Activated gamma-delta T cell treated with Interleukin-2 at 50 U/mL for 16 hours (primary cell): ENCODE measurements around the gene ATXN1.

ENCODE experiments used
- DNase-seq: peaks from one replicate; pipeline ENCODE4 v3.0.0-alpha.2; 2020

ATXN1 gene

DNA sequence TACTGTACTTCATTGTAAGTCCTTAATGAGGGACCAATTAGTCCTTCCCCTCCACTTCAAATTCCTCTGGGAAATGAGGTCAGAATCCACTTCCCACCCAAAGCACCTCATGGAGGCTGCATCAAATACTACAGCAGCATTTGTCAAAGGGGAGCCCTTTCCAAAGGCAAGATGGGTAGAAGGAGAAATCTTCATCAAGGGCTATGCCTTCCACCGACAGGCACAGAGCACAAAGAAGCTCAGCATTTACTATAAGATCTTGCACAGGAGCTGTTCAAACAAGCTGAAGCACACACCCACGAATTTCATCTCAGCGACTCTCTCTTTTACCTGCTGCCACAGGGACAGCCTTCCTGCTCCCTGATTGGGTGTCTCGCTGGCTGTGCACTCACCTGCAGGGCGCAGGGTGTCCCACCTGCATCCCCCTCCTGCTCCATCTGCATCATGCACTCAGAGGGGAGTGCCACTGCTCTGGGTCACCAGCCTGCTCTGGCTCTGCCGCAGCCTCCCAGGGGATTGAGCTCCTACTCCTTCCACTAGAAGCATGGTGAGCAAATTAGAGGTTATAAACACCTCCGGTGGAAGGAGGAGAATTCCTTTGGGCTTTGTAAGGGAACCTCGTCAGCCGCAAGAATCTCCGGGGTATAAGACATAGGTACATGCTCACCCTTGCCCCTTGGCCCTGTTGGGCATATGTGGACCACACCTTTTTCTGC, 164.5 kb downstream of the ATXN1 start:
- DNase-seq = no peak

DNA sequence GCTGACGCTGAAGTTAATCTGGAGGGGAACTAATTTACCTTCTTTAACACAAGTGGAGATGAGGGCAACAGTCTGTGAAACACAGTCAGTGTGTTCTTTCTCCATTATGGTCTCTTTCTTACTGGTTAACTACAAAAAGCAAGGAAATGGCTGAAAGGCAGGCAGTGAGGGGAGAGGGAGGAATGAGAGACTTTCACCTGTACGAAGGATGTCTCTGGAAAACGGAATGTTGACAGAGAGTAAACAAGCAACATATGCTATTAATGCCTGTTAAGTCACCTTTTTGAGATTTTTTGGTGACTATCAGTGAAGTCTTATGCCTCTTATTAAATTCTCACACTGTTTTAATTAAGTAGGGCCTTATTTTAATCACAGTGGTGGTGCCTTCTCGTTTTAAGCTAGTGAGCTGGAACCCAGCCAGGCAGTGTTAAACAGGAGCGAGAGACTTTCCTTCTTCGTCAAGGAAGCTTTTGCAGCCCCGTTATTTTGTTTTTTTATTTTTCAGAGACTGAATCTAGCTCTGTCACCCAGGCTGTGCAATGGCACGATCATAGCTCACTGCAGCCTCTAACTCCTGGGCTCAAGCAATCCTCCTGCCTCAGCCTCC, 165.6 kb downstream of the ATXN1 start:
- DNase-seq = no peak

DNA sequence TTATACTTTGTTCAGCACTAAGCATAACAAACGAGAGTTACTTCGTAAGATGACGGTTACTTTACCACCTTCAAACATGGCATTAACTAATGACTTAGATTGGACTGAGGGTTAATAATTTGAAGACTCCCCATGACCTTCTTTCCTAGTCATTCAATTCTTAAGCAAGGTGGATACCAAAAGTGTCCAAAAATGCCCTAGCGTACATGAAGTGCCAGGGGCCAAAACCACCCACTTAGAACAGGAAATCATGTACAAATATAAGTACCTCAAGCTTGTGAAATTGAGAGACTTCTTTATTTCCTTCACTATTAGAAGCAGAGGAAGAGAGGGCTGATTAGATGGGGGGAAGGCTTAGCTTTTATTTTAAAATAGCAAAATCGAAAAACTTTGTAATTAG, 166.4 kb downstream of the ATXN1 start:
- DNase-seq = no peak

DNA sequence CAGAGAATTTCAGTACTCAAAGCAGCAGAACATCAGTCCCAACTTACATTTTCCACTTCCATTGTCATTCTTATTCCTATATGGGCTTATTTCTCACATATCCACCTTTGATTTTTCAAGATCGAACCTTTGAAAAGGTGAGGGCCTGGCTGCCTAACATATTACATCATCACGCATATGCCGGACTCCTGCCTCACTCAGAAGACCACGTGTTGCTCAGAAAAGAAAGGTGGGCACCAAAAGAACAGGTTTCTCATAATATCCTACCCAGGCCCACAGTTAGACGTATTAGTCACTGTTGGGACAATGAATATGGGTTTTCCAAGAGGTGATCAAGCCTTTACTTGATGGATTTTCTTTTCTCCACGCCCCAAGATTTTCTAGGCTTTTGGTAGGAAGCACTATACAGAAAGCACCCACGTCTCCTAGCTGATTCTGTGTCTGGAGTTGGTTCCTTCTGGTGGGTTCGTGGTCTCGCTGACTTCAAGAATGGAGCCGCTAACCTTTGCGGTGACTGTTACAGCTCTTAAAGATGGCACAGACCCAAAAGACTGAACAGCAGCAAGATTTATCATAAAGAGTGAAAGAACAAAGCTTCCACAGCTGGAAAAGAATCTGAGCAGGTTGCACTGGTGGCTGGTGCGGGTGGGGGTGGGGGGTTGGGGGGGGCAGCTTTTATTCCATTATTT, 168.9 kb downstream of the ATXN1 start:
- no peak for DNase-seq

DNA sequence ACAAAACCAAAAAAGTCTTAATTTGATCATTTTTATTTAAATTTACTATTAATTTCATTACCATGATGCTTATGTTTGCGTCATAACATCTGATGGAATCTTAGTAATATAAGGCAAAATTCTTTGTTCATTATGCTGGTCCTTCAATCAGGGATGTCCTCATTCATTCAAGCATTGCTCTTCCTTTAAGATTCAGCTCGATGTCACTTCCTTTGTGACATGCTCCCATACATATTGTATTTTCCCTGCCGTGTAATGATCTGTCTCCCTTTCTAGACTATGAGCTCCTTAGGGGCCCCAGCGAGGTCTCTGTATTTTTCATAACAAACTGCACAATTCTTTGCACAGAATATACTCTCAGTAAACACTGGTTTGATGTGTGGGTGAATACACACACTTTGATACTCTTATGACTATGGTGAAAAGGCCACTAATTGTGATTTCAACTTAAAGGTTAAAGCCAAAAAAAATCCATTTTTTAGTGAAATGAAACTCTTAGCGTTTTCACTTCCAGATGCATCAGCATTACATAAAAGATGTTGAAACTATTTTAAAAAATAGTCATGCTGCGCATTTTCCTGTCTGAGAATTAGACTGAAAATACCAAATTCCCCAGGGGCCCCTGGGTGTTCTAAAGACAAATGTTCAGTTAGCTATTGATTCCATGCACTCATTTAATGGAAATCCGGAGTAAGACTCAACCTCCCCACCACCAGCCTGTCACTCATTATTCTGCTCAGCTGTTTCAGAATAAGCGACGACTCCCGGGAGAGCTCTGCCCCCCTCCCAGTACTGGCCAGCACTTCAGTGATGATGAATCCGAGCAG, 169.7 kb downstream of the ATXN1 start:
- no peak for DNase-seq

DNA sequence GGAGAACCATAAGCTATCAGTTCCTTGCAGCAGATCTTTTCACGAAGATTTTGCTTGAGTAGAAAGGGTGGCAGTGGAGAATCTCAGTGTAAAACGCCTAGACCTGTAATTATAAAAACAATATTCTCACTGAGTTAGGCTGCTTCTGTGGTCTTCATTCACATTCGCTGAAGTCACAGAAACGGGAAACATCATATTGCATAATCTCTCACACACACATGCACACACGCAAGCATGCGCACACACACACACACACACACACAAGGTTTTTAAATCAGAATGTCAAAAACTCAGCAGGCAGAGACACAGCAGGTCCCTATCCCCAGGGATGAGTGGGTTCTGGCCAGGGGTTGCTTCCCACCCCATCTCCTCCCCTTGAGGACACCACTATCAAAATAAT, 175.5 kb downstream of the ATXN1 start:
- no peak for DNase-seq

DNA sequence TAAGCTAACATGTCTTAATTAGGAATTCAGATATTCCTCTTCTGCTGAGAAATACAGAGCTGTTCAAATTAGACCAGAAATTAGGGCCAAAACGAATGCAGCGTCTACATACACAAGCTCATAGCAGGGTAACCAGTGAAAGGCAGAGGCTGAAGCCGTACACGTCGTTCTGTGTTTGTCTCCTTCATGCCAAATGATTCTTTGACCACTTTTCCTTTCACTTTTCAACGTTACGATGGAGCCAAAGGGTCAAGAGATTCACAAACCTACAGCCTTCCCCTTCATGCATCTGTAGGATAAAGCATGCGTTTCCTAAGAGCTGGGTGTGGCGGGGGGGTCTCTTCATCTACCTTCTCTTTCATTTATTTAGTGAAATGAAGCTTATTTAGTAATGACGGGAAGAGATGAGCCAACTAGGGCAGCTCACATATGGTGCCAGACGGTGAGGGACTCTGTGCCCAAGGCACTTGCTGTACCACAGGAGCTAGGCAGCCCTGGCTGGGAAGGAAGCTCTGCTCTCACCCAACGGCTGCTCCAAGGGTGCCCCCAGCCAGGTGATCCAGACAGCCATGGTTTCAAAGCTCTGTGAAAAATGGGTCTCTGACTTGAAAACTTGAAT, 178.0 kb downstream of the ATXN1 start:
- DNase-seq = no peak

DNA sequence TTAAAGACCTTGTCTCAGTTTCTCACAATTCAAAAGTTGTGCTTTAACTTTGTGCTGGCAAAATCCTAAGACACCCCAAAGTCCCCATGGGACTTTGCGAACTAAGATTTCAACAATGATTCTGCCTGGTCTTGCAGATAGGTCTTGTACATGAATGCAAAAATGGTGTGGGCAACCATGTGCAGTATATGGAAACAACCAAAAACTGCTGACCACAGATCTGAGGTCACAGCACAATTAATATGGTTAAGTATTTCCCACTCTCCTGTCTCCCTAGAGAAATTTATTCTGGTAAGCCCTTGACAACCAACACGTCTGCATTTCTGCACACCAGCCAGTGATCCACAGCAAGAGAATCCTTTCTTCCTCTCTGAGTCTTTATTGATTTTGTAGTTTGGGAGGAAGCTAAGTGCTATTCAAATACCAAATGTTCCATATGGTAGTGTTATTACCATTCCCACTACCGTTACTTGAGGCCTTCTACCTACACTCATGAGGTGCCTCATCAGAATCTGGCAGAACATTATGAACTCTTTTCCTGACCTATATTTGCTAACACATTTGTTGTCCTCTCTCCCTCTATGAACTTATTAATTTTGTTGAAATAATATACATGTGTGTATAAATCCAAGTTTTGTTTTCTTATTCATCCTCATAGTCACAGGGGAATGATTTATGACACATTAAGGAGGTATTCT, 178.7 kb downstream of the ATXN1 start:
- DNase-seq = no peak

DNA sequence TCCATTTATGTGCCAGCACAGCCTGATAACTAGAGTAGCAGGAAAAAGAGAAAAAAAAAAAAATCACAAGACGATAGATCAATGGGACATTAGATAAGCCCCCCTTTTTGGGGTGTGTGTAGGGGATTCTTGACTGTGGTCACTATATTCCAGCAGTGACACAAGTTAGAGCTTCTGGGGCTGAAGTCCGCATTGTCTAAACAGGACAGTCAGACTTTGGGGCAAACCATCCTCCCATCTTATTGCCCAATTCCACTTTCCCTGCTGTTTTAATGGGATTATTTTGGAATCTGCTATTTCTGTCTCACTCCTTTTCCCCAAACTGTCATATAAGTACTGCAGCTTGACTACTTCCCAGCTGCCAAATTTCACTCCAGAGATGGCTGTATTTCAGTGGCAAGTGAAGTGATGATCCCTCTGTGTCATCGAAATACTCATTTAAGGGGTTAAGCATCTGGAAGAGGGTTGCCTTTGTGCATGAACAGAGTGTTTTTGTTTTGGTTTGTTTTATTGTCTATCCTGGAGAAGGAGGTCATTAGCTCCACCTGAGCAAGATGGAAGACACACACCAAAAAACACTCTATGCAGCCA, 182.5 kb downstream of the ATXN1 start:
- no peak for DNase-seq

DNA sequence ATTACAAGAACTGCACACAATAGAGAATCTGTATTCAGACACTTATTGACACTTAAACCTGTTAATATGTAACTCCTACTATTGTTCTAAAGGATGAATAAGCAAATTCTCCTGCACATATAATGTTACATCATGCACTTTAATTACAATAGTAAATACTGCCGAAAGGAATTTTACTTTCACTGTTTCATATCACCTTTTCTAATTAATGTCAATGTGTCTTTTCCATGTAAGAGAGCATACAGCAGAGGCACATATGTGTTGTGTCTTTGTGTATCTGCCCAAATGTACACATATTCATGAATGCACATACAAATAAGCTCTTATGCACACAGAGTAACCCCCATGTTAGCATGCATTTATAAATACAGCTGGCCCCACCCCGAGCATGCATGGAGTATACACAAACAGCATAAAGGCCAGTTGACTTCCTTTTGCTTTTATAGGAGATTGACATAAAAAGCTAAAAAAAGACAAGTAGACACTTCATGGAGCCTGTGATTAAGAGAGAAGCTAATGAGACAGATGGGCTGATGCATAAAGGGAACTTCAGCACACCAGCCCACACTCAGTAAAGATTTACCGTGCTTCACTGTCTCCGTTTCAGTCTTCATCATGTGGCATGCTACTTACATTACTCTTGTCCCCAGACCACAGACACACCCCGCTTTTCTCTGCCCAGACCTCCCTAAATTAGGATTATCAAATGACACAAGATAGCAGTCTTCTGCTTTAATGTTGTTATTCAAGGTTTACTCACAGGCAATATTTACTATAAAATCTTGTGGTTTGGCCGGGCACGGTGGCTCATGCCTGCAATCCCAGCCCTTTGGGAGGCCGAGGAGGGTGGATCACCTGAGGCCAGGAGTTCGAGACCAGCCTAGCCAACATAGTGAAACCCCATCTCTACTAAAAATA, 184.6 kb downstream of the ATXN1 start:
- DNase-seq = no peak

DNA sequence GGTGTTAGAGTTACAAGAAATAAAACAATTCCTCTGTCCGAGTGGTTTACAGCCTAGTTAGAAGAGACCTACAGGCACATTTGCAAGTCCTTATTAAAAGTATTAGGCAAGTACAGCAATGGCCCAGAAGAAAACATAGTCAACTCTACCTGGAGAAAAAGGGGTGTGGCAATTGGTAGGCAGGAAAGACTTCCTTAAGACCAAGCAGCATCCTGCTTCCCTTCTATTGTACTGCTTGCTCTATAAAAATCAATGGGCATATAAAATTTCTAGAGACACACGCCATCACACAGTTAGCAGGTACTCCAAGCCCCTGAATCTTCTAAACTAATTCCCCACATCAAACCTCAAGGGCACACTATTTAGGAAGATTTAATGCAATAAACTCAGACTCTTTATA, 185.6 kb downstream of the ATXN1 start:
- no peak for DNase-seq

DNA sequence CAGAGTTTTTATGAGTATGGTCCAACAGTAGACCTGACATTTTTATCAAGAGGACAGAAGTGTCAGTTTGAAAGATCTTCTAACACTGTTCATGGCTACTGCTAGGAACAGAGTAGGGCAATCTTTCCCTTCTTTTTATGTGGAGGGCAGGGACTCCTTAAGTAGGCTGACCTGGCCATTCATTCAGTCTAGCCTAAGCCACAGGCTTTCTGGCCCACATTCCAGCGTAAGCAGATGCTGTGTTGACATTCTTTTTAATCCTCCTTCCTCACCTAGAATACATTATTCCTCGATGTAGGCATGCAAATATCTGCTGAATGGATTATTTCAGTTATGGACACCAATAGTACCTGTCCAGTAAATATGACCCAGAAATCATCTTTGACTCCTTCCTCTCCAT, 188.3 kb downstream of the ATXN1 start:
- no peak for DNase-seq

DNA sequence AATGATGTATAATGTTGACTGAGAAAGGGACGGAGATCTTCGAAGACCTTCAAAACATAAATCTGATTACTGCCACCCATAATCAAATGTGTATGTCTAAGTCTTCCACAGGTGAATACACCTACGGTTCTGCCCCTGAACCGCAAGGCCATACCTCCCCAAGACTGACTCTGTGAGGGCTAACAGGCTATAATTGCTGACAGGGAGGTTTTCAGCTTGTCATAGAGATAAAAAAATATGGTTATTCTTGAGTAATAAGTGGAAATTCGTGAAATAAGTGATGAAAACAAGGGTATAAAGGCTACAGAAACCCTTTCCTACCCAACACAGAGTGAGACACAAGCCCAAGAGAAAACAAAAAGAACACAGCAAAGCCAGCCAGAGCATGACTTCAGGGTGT, 188.9 kb downstream of the ATXN1 start:
- DNase-seq = no peak

DNA sequence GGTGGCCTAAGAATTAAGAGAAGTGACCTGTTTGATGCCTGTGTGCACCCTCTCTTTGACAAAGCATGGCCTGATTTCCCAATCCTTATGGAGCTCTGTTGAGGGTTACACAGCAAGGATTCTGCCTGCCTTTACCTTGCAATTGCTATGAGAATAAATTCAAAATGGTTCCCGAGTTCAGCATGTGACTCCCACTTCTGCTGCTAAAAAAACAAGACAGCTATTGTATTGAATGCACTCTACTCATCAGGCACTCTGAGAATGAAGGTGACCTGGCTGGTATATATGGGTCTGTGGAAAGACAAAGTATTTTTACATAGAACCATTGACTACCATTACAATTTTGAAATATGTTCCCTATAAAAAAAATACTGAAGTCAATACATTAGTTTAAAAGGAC, 190.3 kb downstream of the ATXN1 start:
- no peak for DNase-seq

DNA sequence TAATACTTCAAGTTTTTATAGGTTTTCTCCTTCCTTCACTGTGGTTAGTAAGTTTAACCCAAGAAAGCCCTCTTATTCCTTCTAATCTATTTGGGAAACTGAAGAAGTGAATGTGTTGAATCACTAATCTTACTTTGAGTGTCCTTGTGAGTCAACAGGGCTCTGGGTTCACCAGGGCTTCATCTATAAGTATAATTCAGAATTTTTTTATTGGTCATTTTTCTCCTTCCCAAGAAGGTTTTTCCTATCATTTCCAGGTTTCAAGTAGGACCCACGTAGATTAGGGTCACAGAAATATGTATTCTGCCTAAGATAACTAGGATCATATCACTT, 191.1 kb downstream of the ATXN1 start:
- no peak for DNase-seq

DNA sequence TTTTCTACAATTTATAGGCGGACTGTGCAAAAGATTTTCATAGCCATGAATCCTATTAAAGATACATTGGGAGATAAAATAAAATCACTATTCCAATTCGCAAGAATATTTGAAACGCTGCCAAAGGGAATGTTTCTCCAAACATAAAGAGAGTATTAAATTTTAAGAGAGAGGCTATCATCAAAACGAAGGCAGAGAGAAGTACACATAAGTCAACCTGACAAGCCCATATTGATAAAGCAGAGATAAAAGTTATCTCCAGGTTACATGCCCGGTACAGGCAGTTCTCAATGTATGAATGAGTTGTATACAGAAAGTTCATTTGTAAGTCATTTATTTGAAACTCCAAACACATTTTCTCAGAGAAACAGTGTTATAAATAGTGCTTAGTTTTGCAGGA, 193.1 kb downstream of the ATXN1 start:
- DNase-seq = no peak

DNA sequence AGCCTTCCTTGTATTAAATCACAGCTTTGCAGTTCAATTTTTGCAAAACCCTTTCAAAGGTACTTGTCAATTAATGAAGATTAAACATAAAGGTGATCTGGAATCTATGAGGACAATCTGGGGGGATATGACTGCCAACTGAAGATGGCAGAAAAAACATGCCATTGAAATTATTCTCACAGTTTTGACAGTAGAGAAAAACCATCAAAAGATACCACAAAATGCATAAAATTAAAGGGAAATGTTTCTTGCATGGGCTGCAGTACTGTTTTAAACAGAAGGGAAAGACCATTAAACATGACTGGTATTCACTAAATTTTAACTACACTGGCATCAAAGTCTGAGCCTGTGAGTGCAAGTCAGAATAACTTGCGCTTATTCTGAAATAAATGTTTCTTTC, 194.2 kb downstream of the ATXN1 start:
- no peak for DNase-seq

DNA sequence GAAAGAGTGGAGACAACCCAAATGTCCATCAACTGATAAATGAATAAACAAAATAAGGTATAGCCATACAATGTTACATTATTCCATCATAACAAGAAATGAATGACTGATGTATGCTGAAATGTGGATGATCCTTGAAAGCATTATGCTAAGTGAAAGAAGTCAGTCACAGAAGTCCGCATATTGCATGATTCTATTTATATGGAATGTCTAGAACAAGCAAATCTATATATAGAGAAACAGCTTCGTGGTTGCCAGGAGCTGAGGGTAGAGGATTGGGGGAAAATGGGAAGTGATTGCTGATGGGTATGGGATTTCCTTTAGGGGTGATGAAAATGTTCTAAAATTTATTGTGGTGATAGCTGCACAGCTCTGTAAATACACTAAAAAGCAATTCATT, 196.8 kb downstream of the ATXN1 start:
- DNase-seq = no peak

DNA sequence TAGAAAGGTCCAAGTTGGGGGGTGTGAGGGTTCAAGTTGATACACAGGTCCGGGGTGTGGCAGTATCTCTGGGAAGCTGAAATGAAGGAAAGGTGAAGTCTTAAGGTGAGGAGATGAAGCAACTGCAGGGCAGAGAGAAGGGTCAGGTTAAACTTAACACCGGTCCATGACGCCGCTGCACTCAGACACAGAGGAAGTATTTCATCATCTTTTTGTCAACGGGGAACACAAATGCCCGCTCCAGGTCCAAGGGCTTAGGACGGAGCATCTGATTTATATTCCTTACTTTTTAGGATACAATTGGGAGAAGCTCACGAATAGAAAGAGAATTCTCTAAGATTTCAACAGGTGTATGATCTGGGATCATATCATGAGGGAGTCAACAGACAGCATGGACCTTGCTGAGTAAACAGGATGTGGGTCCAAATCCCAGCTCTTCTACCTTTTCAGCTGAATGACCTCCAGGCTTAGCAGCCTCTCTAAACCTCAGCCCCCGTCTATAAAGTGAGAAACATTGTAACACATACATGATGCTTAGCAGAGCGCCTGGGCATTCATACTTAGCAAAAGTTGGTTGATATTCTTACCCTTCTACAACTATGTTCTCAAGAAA, 197.5 kb downstream of the ATXN1 start:
- DNase-seq = no peak

DNA sequence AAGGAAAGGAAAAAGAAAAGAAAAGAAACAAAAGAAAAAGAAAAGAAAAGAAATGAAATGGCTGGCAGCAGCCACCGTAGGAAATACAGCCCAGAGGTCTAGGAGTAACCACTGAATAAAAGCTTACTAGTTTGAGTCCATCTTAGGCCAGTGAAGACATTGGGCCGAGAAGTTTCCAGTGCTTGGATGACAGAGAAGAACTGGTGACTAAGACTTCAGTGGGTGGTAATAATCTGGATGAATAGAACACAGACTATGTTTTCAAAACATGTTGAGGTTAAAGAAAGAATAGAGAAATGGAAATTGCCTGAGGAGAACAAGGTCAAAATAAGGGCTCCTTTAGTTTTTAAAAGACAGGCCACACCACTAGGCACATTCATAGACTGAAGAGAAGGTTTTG, 198.8 kb downstream of the ATXN1 start:
- DNase-seq = no peak

DNA sequence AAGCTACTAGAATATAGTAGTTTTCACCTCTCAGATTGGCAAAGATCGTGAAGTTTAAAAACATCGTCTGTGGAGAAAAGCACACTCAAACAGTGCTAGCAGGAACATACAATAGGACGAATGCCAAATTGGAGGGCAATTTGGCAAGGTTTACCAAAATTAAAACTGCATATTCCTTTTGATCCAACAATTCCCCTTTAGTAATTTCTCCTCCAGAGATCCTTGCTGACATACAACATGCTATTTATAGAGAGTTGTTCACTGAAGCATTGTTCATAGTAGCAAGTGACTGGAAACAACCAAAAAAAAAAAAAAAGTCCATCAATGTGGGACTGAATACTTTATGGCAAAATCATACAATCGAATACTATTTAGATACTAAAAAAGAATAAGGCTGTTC, 202.2 kb downstream of the ATXN1 start:
- no peak for DNase-seq
